NK-92 (cell line): ENCODE measurements around the gene RAB9A.
"Not testable (repeated sequence)": the region's sequence is repeated elsewhere in the genome, so short reads cannot be mapped to it uniquely, and the experiment has no call there.

Experiments used
- DNase-seq: peaks from one replicate; lab custom pipeline; 2025; ENCODE audit not compliant: unreplicated experiment; lab: John Stamatoyannopoulos, UW

The RAB9A gene

GRCh38 chrX:13699183-13699826 lies 10.4 kb downstream of the RAB9A start:
- DNase-seq, result no peak

DNA sequence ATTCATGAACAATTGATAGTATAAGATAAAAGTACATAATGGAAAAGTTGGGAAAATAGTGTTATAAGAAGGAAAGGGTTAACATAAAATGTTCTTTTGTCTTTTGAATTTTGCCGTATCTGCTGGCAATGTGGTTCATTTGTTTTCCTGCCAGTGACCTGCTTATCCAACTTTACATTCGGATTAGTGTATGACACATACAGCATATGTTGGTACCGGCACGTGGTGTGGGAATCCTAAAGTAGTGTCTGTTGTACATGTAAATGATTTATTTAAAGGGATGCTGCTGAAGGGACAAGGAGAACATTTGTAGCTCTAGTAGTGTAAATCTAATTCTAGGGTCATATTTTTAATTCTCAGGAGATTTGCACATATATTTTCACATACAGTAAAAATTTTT lies 11.5 kb downstream of the RAB9A start:
- no peak for DNase-seq

- DNase-seq, result no peak
Observed at GRCh38 chrX:13702111-13702789, 13.3 kb downstream of the RAB9A start.

DNA sequence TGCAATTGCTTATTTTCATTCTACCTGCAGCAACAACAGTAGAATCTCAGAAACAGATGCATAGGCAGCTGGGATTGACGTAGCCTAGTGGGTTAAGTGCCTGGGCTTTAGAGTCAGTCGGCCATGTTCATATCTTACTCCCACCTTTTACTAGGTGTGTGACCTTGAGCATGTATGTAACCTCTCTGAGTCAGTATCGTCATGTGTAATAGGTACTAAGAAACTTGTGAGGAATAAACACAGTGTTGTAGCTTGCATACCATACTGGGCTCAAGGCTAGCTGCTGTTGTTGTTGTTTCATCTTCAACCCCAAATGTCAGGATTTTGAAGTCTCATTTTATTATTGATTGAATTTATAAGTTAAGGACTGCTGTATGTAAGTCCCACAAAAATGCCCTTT lies 14.2 kb downstream of the RAB9A start:
- no peak for DNase-seq

DNA sequence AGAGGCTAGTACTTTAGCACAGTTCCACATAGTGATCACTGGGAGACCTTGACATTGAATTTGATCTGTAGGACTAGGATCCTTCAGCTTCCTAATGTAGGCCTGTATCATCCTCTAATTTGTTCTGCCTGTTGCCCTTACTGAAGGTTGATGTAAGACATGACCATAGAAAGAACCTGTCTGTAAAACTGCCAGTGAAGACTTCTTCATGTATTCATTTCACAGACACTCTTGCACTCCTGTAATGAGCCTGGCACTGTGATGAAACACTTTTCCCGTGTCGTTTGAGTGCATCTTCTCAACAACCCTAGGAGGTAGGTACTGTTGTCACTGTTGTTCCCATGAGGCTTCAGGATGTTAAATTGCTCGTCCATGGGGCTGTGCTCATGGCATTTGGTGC lies 14.7 kb downstream of the RAB9A start:
- no peak for DNase-seq

GRCh38 chrX:13711141-13711540 lies 22.2 kb downstream of the RAB9A start:
- DNase-seq, result no peak

GRCh38 chrX:13716455-13716854 lies 27.5 kb downstream of the RAB9A start:
- DNase-seq, result no peak

- DNase-seq, result no peak
Observed at GRCh38 chrX:13716905-13717304, 28.0 kb downstream of the RAB9A start.

DNA sequence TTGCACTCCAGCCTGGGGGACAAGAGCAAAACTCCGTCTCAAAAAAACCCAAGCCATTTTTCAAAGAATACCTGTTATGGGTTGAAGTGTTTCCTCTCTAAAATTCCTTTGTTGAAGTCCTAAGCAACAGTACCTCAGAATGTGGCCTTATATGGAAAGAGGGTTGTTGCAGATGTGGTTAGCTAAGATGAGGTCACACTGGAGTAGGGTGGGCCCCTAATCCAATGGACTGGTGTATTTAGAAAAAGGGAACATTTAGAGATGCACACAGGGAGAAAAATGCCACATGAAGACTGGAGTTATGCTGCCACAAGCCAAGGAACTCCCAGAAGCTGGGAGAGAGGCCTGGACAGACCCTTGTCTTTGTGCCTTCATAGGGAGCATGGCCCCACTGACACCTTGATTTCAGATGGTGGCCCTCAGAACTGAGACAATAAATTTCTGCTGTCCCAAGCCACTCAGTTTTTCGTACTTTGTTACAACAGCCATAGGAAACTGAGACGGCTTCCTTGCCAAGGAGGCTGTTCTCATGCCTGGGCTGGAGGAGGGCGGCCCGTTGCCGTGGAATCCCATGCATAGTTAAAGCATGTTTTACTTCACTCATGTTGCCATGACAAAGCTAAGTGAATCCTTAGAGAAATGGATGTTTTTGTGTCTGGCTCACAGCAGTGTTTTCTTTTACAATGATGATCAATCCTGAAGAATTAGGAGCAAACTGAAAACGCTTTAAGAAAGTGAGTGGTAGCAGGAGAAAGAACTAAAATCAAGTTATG lies 29.0 kb downstream of the RAB9A start:
- no peak for DNase-seq

GRCh38 chrX:13719192-13719856 lies 30.4 kb downstream of the RAB9A start:
- no peak for DNase-seq

DNA sequence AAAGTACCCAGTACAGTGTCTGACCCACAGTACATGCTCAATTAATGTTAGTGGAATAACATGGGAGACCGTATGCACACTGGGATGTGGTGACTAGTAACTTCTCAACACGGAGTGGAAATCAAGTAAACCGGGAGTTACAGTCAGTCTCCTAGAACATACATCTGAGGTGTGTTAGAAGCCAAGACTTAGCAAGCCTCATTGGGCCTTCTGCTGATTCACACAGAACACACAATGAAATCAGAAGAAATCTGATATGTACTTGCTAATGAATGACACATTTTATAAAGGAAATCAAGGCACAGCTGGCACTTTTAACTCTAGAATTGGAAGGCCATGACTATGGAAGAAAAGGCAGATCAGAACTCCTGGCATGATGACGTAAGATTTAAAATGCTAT lies 32.4 kb downstream of the RAB9A start:
- DNase-seq, result no peak

GRCh38 chrX:13721819-13722519 lies 33.0 kb downstream of the RAB9A start:
- DNase-seq, result no peak

DNA sequence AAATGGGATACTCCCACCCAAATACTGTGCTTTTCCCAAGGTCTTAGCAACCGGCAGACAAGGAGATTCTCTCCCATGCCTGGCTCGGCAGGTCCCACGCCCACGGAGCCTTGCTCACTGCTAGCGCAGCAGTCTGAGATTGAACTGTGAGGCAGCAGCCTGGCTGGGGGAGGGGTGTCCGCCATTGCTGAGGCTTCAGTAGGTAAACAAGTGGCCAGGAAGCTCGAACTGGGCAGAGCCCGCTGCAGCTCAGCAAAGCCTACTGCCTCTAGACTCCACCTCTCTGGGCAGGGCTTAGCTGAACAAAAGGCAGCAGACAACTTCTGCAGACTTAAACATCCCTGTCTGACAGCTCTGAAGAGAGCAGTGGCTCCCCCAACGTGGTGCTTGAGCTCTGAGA lies 36.0 kb downstream of the RAB9A start:
- not testable (repeated sequence) for DNase-seq

GRCh38 chrX:13726583-13726982 lies 37.7 kb downstream of the RAB9A start:
- not testable (repeated sequence) for DNase-seq

DNA sequence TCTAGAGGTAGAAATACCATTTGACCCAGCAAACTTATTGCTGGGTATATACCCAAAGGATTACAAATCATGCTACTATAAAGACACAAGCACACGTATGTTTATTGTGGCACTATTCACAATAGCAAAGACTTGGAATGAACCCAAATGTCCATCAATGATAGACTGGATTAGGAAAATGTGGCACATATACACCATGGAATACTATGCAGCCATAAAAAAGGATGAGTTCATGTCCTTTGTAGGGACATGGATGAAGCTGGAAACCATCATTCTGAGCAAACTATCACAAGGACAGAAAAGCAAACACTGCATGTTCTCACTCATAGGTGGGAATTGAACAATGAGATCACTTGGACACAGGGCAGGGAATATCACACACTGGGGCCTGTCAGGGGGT lies 41.6 kb downstream of the RAB9A start:
- DNase-seq, result not testable (repeated sequence)

DNA sequence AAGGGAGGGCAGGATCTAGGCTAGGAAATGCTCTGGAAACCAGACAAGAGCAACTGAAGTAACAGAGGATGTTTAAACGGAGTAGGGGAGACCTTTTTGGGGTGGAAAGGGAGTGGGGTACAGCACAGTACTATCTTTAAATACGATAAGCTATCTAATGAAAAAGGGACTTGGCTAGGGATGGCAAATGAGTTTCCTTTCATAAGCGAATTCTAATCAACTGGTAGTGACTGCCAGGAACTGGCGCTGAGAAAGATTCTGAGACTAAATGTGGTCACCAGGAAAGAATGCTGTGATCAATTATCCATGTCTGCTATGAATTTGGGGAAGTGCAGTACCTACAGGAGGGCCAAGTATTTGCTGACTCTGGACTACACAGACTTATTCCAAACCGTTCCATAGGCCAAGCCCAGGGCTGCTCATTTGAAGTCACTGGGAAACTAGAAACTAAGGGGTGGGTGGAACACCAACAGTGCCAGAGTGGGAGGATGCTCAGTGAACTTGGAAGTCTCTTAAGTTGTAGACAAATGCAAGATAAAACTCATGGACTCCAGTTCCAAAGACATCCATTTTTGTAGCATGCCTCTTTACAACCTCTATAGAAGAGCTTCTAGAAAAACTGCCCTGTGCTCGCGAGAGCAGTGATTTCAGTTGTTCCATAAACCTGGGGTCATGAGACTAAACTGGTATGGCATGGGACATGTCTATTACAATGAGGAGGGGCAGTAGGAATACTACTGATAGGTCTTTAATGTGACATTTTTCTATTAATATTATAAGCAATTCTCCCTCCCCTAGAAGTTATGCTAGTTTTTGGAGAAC lies 43.5 kb downstream of the RAB9A start:
- no peak for DNase-seq

- DNase-seq, result no peak
Observed at GRCh38 chrX:13733506-13733905, 44.6 kb downstream of the RAB9A start.

DNA sequence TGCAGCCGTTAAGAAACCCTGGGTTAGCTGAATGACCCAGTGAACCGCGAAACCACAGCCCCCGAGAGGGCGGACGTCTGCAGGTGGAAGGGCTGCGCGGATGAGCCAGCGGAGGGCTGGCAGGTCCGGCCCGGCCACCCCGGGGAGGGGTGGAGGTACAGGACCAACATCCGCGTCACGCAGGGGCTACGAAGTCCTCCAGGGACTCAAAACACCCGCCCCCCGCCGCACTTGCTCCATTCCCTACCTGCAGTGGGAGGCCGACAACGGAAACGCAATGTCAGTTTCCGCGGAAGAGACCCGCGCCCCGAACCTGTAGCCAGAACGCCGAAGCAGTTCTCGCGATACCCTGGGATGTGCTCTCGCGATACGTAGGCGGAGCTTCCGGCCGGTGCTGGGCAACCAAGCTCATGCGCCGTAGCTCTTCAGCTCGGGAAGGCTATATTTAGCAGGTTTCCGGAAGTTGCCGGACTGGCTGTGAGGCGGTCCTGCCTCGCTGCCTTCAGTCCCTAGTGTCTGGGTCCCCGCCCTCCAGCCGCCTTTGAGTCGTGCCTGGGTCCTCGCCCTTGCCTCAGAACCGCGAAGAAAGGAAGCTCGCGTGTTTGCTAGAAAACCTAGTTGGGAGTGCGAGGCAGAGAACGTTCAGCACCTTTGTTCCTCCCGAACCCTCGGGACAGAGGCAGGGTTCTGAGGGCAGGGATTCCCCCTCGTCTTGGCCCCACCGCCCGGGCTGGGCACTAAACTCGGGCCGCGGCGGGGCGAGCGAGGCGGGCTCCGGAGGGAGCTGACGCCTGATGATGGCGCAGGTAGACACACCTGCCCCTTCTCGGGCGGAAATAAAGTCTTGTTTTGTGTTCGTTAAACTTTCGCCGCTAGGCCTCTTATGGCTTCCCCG lies 45.6 kb downstream of the RAB9A start, which contains the start of the genes OFD1 and TRAPPC2:
OFD1 (plus strand) TSS at position 471 of the 895 bp plus-strand sequence; CDS start at position 795, 324 bp downstream.
TRAPPC2 (minus strand) TSS at position 343 of the 895 bp plus-strand sequence. CDS start 14,657 bp downstream, outside the sequence.
- DNase-seq, result peak; percentile 47

GRCh38 chrX:13741695-13742094 lies 52.8 kb downstream of the RAB9A start:
- no peak for DNase-seq
